ENCODE results near the gene DNHD1. TPM values are rescaled to one million over a fixed set of nuclear protein-coding genes. Genes with fewer than 3 reads are reported as not detected.

DNHD1 gene
- total and polyA plus RNA-seq, 9 of the 15 experiments (the other 6 are each of a cell fraction or from before 2014, with no cell fraction given) = 0.82 to 9.7 (median 3.8) TPM

- TF ChIP-seq RAD21 (CRISPR knock-in tag; conservative IDR thresholded peaks at IDR 0.05 in 1 of 2, IDR thresholded peaks at IDR 0.05 in 1 of 2) (peak; percentile 57 to 58), NFRKB (IDR thresholded peaks at IDR 0.05; ENCODE audit: low read depth) (no peak), RBM14 (IDR thresholded peaks at IDR 0.05; ENCODE audit: borderline replicate concordance, insufficient read depth, low read depth, low read length) (no peak), L3MBTL2 (IDR thresholded peaks at IDR 0.05) (0 out of 2 replicates have a peak, but pooled peaks have one; percentile 25), NEUROD1 (IDR thresholded peaks at IDR 0.05; ENCODE audit: borderline replicate concordance, low read depth, low read length, partially characterized antibody) (no peak), ZBTB34 (CRISPR knock-in tag; IDR thresholded peaks at IDR 0.05) (no peak), ZEB2 (IDR thresholded peaks at IDR 0.05) (no peak), TEAD4 (IDR thresholded peaks at IDR 0.05; ENCODE audit: low read length) (no peak), TEAD4 (CRISPR knock-in tag; IDR thresholded peaks at IDR 0.05; ENCODE audit: borderline replicate concordance) (no peak), ZNF551 (CRISPR knock-in tag; IDR thresholded peaks at IDR 0.05) (no peak), SMARCE1 (IDR thresholded peaks at IDR 0.05) (peak; percentile 70; the same call in 1 of the 2 replicates), RBM39 (optimal IDR thresholded peaks at IDR 0.05; ENCODE audit: low read depth, low read length) (no peak), ZNF212 (CRISPR knock-in tag; IDR thresholded peaks at IDR 0.05) (no peak), ZNF584 (CRISPR knock-in tag; IDR thresholded peaks at IDR 0.05; ENCODE audit: low read depth) (no peak), ZNF347 (CRISPR knock-in tag; IDR thresholded peaks at IDR 0.05; ENCODE audit: low read depth) (no peak), KLF13 (tag; IDR thresholded peaks at IDR 0.05; ENCODE audit: borderline replicate concordance, low read depth) (no peak), ZNF311 (CRISPR knock-in tag; IDR thresholded peaks at IDR 0.05) (no peak), TAL1 (IDR thresholded peaks at IDR 0.05) (no peak), PHF21A (IDR thresholded peaks at IDR 0.05; ENCODE audit: borderline replicate concordance, low read depth) (no peak), ZC3H11A (IDR thresholded peaks at IDR 0.05; ENCODE audit: low read depth, low read length) (no peak), CTCFL (IDR thresholded peaks at IDR 0.05; ENCODE audit: borderline replicate concordance, insufficient read depth, low read depth, low read length, poor library complexity, severe bottlenecking) (peak; percentile 13)
- TF ChIP-seq, protein P1, sequence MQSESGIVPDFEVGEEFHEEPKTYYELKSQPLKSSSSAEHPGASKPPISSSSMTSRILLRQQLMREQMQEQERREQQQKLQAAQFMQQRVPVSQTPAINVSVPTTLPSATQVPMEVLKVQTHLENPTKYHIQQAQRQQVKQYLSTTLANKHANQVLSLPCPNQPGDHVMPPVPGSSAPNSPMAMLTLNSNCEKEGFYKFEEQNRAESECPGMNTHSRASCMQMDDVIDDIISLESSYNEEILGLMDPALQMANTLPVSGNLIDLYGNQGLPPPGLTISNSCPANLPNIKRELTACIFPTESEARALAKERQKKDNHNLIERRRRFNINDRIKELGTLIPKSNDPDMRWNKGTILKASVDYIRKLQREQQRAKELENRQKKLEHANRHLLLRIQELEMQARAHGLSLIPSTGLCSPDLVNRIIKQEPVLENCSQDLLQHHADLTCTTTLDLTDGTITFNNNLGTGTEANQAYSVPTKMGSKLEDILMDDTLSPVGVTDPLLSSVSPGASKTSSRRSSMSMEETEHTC (IDR thresholded peaks at IDR 0.05) = no peak
Observed at GRCh38 chr11:6618117-6619003, 121.3 kb downstream of the DNHD1 start (continued).
